CD14-positive monocyte (primary cell): ENCODE measurements around the gene RALGAPA2. TPM values are rescaled to one million over a fixed set of nuclear protein-coding genes. Genes with fewer than 3 reads are reported as not detected.

Source experiments
- DNase-seq, 3 donors: peaks; one replicate each; pipeline ENCODE4 v3.0.0-alpha.2; 2011 to 2022
- H2AFZ ChIP-seq: 2 replicates; pipeline ENCODE4 v1.6.0; 2012; ENCODE audit warnings: mild to moderate bottlenecking, low read depth, low read length, inconsistent platforms; ENCODE audit not compliant: insufficient read depth, poor library complexity, severe bottlenecking
- H3K27ac ChIP-seq, 2 donors: 1 replicate in 1 of 2; 2 replicates in 1 of 2; pipeline ENCODE4 v1.5.1; 2012 to 2013; ENCODE audit warnings: low read length in 2 of 2, control low read depth in 1 of 2, inconsistent platforms in 1 of 2, low read depth in 1 of 2, mild to moderate bottlenecking in 1 of 2
- H3K27me3 ChIP-seq, 2 donors: one replicate each; pipeline versions ENCODE4 v1.6.0 to v1.6.1; 2011 to 2013; ENCODE audit warnings: low read length in 2 of 2; ENCODE audit not compliant: control insufficient read depth in 2 of 2, insufficient read depth in 2 of 2
- H3K36me3 ChIP-seq, 2 donors: replicated peaks in 1 of 2; 1 replicate in 1 of 2; 2 replicates in 1 of 2; pipeline versions ENCODE4 v1.5.1 to v1.6.1; 2012 to 2013; ENCODE audit warnings: low read length in 2 of 2, control low read depth in 1 of 2, inconsistent platforms in 1 of 2, mild to moderate bottlenecking in 1 of 2; ENCODE audit not compliant: insufficient read depth in 2 of 2, control insufficient read depth in 1 of 2
- H3K4me1 ChIP-seq, 2 donors: 1 replicate in 1 of 2; 2 replicates in 1 of 2; pipeline versions ENCODE4 v1.5.1 to v1.6.1; 2012 to 2013; ENCODE audit warnings: low read length in 2 of 2, control low read depth in 1 of 2, inconsistent platforms in 1 of 2, mild to moderate bottlenecking in 1 of 2, moderate library complexity in 1 of 2; ENCODE audit not compliant: insufficient read depth in 2 of 2, control insufficient read depth in 1 of 2
- H3K4me2 ChIP-seq: replicated peaks from 2 replicates; pipeline ENCODE3; 2012; ENCODE audit warnings: low read length, moderate library complexity, mild to moderate bottlenecking; ENCODE audit not compliant: poor library complexity, severe bottlenecking; ENCODE audit errors: extremely low read depth
- H3K4me3 ChIP-seq, 3 experiments: fragments of 200-600 bp in 1 of 3; sonication (generic) in 1 of 3; replicated peaks in 1 of 3; 1 replicate in 2 of 3; 2 replicates in 1 of 3; pipeline ENCODE4 v1.5.1; 2011 to 2013; ENCODE audit warnings: low read length in 3 of 3, mild to moderate bottlenecking in 3 of 3, control low read depth in 2 of 3, low read depth in 2 of 3, inconsistent platforms in 1 of 3, moderate library complexity in 1 of 3
- H3K79me2 ChIP-seq: 2 replicates; pipeline ENCODE4 v1.6.0; 2012; ENCODE audit warnings: mild to moderate bottlenecking, control low read depth, inconsistent platforms, low read length, moderate library complexity; ENCODE audit not compliant: insufficient read depth
- H3K9ac ChIP-seq: 2 replicates; pipeline ENCODE4 v1.6.0; 2017; ENCODE audit warnings: low read length, mild to moderate bottlenecking; ENCODE audit not compliant: insufficient read depth, poor library complexity, severe bottlenecking
- H3K9me3 ChIP-seq, 2 donors: replicated peaks in 1 of 2; 1 replicate in 1 of 2; 2 replicates in 1 of 2; pipeline versions ENCODE4 v1.5.1 to v1.6.1; 2012 to 2013; ENCODE audit warnings: low read length in 2 of 2, control low read depth in 1 of 2; ENCODE audit not compliant: control insufficient read depth in 1 of 2, insufficient read depth in 1 of 2
- H4K20me1 ChIP-seq: 2 replicates; pipeline ENCODE4 v1.6.0; 2012; ENCODE audit warnings: mild to moderate bottlenecking, low read length, control low read depth, moderate library complexity; ENCODE audit not compliant: insufficient read depth
- H3K27ac Mint-ChIP-seq, 7 donors: one replicate each; pipeline ENCODE4 v1.8.0; 2020; ENCODE audit warnings: mild to moderate bottlenecking in 7 of 7, mixed read lengths in 7 of 7, moderate library complexity in 6 of 7, inconsistent platforms in 2 of 7
- H3K27me3 Mint-ChIP-seq, 3 donors: one replicate each; pipeline ENCODE4 v1.8.0; 2021 to 2022; ENCODE audit warnings: low read depth in 3 of 3, mild to moderate bottlenecking in 3 of 3, mixed read lengths in 3 of 3, moderate library complexity in 3 of 3, inconsistent platforms in 1 of 3
- H3K36me3 Mint-ChIP-seq, 2 donors: one replicate each; pipeline ENCODE4 v1.8.0; 2020; ENCODE audit warnings: mixed read lengths in 2 of 2, inconsistent platforms in 1 of 2, mild to moderate bottlenecking in 1 of 2
- H3K4me1 Mint-ChIP-seq: one replicate; pipeline ENCODE4 v1.8.0; 2020; ENCODE audit warnings: mild to moderate bottlenecking, mixed read lengths
- H3K4me3 Mint-ChIP-seq, 2 donors: one replicate each; pipeline ENCODE4 v1.8.0; 2020; ENCODE audit warnings: mild to moderate bottlenecking in 2 of 2, mixed read lengths in 2 of 2, moderate library complexity in 1 of 2
- H3K9me3 Mint-ChIP-seq, 7 donors: one replicate each; pipeline ENCODE4 v1.8.0; 2020 to 2022; ENCODE audit warnings: mixed read lengths in 7 of 7, mild to moderate bottlenecking in 6 of 7, moderate library complexity in 6 of 7, inconsistent platforms in 2 of 7
- CTCF ChIP-seq: fragments of 200-600 bp; IDR thresholded peaks from one replicate; pipeline ENCODE4 v1.8.0; 2022; ENCODE audit warnings: antibody characterized with exemption, mild to moderate bottlenecking
- WGBS: methylation state at CpG from one replicate; pipeline ENCODE4 v1.1.5; 2013; ENCODE audit warnings: missing lambda C conversion rate; ENCODE audit not compliant: insufficient coverage; 5-methylcytosine and 5-hydroxymethylcytosine counted together
- intact Hi-C, 2 donors: fragments of 100-400 bp; cut with micrococcal nuclease; formaldehyde crosslinking; loops; one replicate each; pipeline versions ENCODE4 v1.15.0 to v1.15.1; 2023
- polyA plus RNA-seq, 3 donors: library from polyadenylated mRNA; depleted of rRNA in 1 of 3; unstranded in 2 of 3; stranded (reverse) in 1 of 3; fragments of 300-500 nt in 2 of 3; fragments of >200 nt in 1 of 3; fragmentation: Illumina TruSeq in 2 of 3; gene quantifications; 1 replicate in 2 of 3; 2 replicates in 1 of 3; pipeline ENCODE4 v1.2.3, GENCODE V29; 2012 to 2021

The RALGAPA2 gene
- polyA plus RNA-seq, 3 donors, result 6.2 to 13.0 (median 8.9) TPM

GRCh38 chr20:20436689-20437088, 275.8 kb downstream of the RALGAPA2 start:
- H2AFZ ChIP-seq, result no peak overlapping the region
- Mint-ChIP-seq H3K4me3 (no peak overlapping the region), H3K27me3 (no peaks in the 10 kb centered on the region), H3K36me3 (peaks cover 55 to 74% of the 10 kb centered on the region in 2 donors), H3K9me3 (no peaks in the 10 kb centered on the region), H3K4me1 (peaks cover 9% of the 10 kb centered on the region), H3K27ac (no peak overlapping the region)
- H4K20me1 ChIP-seq, result no peaks in the 10 kb centered on the region
- no peaks in the 10 kb centered on the region for H3K27me3 ChIP-seq
- DNase-seq, result no peak
- H3K27ac ChIP-seq, result no peak overlapping the region
- H3K4me1 ChIP-seq, result peaks cover 0 to 2% of the 10 kb centered on the region in 2 donors
- no peak for TF ChIP-seq CTCF
- no peaks in the 10 kb centered on the region for H3K79me2 ChIP-seq
- H3K9ac ChIP-seq, result no peak overlapping the region
- WGBS, result 100% methylated on average over 10 of the region's 16 CpGs
- H3K36me3 ChIP-seq, result peaks cover 6 to 63% of the 10 kb centered on the region in 2 donors
- no peaks in the 10 kb centered on the region for H3K9me3 ChIP-seq
- intact Hi-C loops, result no loop called here
- no peak overlapping the region for H3K4me2 ChIP-seq
- H3K4me3 ChIP-seq, result no peak overlapping the region

GRCh38 chr20:20435453-20435852, 277.0 kb downstream of the RALGAPA2 start:
- Histone ChIP-seq H3K4me3 (no peak overlapping the region), H2AFZ (no peak overlapping the region), H3K36me3 (peaks cover 4 to 60% of the 10 kb centered on the region in 2 donors), H3K4me2 (no peak overlapping the region), H4K20me1 (no peaks in the 10 kb centered on the region), H3K9me3 (no peaks in the 10 kb centered on the region), H3K27ac (no peak overlapping the region), H3K4me1 (no peaks in the 10 kb centered on the region), H3K9ac (no peak overlapping the region), H3K79me2 (no peaks in the 10 kb centered on the region), H3K27me3 (no peaks in the 10 kb centered on the region)
- TF ChIP-seq CTCF, result no peak
- Mint-ChIP-seq H3K27me3 (peaks cover 0 to 2% (median 0%) of the 10 kb centered on the region in 3 donors), H3K4me1 (peaks cover 2% of the 10 kb centered on the region), H3K4me3 (no peak overlapping the region), H3K36me3 (peaks cover 55 to 69% of the 10 kb centered on the region in 2 donors), H3K27ac (no peak overlapping the region), H3K9me3 (no peaks in the 10 kb centered on the region)
- DNase-seq, result no peak
- 96% methylated on average over 6 of the region's 6 CpGs for whole genome bisulfite sequencing
- intact Hi-C loops, result no loop called here
